MCF 10A (cell line): ENCODE results near the gene PACRG. TPM values are rescaled to one million over a fixed set of nuclear protein-coding genes. Genes with fewer than 3 reads are reported as not detected.

Source experiments
- BruUV-seq: library from RNA; stranded (reverse); fragments of 400-500 nt; replicated peaks from 2 replicates; lab custom pipeline; 2021; lab: Mats Ljungman, UMichigan
- CTCF ChIA-PET: fragments of 300-600 bp; sonication (Branson Sonifier 250); formaldehyde crosslinking; extraction: SDS; loops from one replicate; lab custom pipeline; 2021; ENCODE audit warnings: antibody characterized with exemption, inconsistent platforms; lab: Yijun Ruan, JAX
- POLR2A ChIA-PET: fragments of 300-600, 350-650 bp; sonication (Branson Sonifier 250); formaldehyde crosslinking; extraction: SDS; loops from one replicate; lab custom pipeline; 2020; ENCODE audit warnings: antibody characterized with exemption, inconsistent platforms; lab: Yijun Ruan, JAX
- DNase-seq: peaks from one replicate; pipeline ENCODE4 v3.0.0-alpha.2; 2018; ENCODE audit not compliant: unreplicated experiment
- H3K27ac Mint-ChIP-seq: one replicate; pipeline ENCODE4 v1.8.0; 2022; ENCODE audit warnings: mild to moderate bottlenecking, low read depth, mixed read lengths; ENCODE audit not compliant: unreplicated experiment
- H3K27me3 Mint-ChIP-seq: one replicate; pipeline ENCODE4 v1.8.0; 2022; ENCODE audit warnings: mixed read lengths; ENCODE audit not compliant: insufficient read depth, unreplicated experiment
- H3K36me3 Mint-ChIP-seq: one replicate; pipeline ENCODE4 v1.8.0; 2022; ENCODE audit warnings: mild to moderate bottlenecking, moderate library complexity, mixed read lengths; ENCODE audit not compliant: insufficient read depth, unreplicated experiment
- H3K4me1 Mint-ChIP-seq: one replicate; pipeline ENCODE4 v1.8.0; 2022; ENCODE audit warnings: mixed read lengths; ENCODE audit not compliant: insufficient read depth, unreplicated experiment
- H3K4me3 Mint-ChIP-seq: one replicate; pipeline ENCODE4 v1.8.0; 2022; ENCODE audit warnings: mild to moderate bottlenecking, moderate library complexity, mixed read lengths; ENCODE audit not compliant: unreplicated experiment
- H3K9me3 Mint-ChIP-seq: one replicate; pipeline ENCODE4 v1.8.0; 2022; ENCODE audit warnings: mixed read lengths; ENCODE audit not compliant: unreplicated experiment
- CTCF ChIP-seq: fragments of 200-600 bp; IDR thresholded peaks from one replicate; pipeline ENCODE4 v1.8.0; 2022; ENCODE audit warnings: antibody characterized with exemption, mild to moderate bottlenecking; ENCODE audit not compliant: unreplicated experiment
- intact Hi-C: fragments of 100-400 bp; cut with micrococcal nuclease; formaldehyde crosslinking; loops from 2 replicates; pipeline ENCODE4 v1.14.1; 2022
- total RNA-seq: library from RNA; stranded (reverse); gene quantifications from 2 replicates; pipeline ENCODE4 v1.2.3, GENCODE V29; 2022

The PACRG gene
- total RNA-seq, 1 experiment from 2014 or later, result not detected

- no peaks in the 10 kb centered on the region for H3K27me3 Mint-ChIP-seq
- POLR2A ChIA-PET, result interaction anchor here (1.0 kb wide), 1 partner anchor 9 kb away, joined by 3 read pairs; no protein-coding TSS in a partner anchor
- no peak overlapping the region for H3K4me3 Mint-ChIP-seq
- TF ChIP-seq CTCF, result no peak
- no peaks in the 10 kb centered on the region for H3K9me3 Mint-ChIP-seq
- no peaks in the 10 kb centered on the region for H3K36me3 Mint-ChIP-seq
- DNase-seq, result no peak
- no TSS peak for BruUV-seq
- no peaks in the 10 kb centered on the region for H3K4me1 Mint-ChIP-seq
- no peak overlapping the region for H3K27ac Mint-ChIP-seq
- intact Hi-C loops, result no loop called here
- CTCF ChIA-PET, result no interaction called here
Measured at GRCh38 chr6:163133017-163133416, 405.2 kb downstream of the PACRG start.

- CTCF ChIA-PET, result no interaction called here
- no TSS peak for BruUV-seq
Measured at GRCh38 chr6:163133691-163134090, 405.9 kb downstream of the PACRG start.

GRCh38 chr6:163136681-163137397 is 409.1 kb downstream of the PACRG start:
- CTCF ChIA-PET, result interaction anchor here (0.6 to 1.1 kb wide), 2 partner anchors 33 to 93 kb away, joined by 3 read pairs; no protein-coding TSS in a partner anchor
- TF ChIP-seq CTCF, result no peak
- POLR2A ChIA-PET, result no interaction called here
- Mint-ChIP-seq H3K36me3 (peaks cover 7% of the 10 kb centered on the region), H3K4me1 (no peaks in the 10 kb centered on the region), H3K9me3 (no peaks in the 10 kb centered on the region), H3K4me3 (no peak overlapping the region), H3K27ac (no peak overlapping the region), H3K27me3 (no peaks in the 10 kb centered on the region)
- no peak for DNase-seq
- intact Hi-C loops, result no loop called here
- no TSS peak for BruUV-seq

More at GRCh38 chr6:163133691-163134090, 405.9 kb downstream of the PACRG start:
- Mint-ChIP-seq H3K4me3 (no peak overlapping the region), H3K27me3 (no peaks in the 10 kb centered on the region), H3K4me1 (no peaks in the 10 kb centered on the region), H3K36me3 (no peaks in the 10 kb centered on the region), H3K9me3 (no peaks in the 10 kb centered on the region), H3K27ac (no peak overlapping the region)
- no peak for DNase-seq
- TF ChIP-seq CTCF, result no peak
- intact Hi-C loops, result no loop called here
- POLR2A ChIA-PET, result no interaction called here

- H3K4me1 Mint-ChIP-seq, result no peaks in the 10 kb centered on the region
- peaks cover 7% of the 10 kb centered on the region for H3K36me3 Mint-ChIP-seq
- no peak overlapping the region for H3K4me3 Mint-ChIP-seq
- intact Hi-C loops, result no loop called here
- ChIA-PET CTCF (interaction anchor here (1.1 kb wide), 1 partner anchor 33 kb away, joined by 3 read pairs; no protein-coding TSS in a partner anchor), POLR2A (no interaction called here)
- no TSS peak for BruUV-seq
- no peak overlapping the region for H3K27ac Mint-ChIP-seq
- no peaks in the 10 kb centered on the region for H3K9me3 Mint-ChIP-seq
- H3K27me3 Mint-ChIP-seq, result no peaks in the 10 kb centered on the region
- TF ChIP-seq CTCF, result no peak
- DNase-seq, result no peak
Measured at GRCh38 chr6:163137398-163137881, 409.7 kb downstream of the PACRG start.
